Measurements from ENCODE around the gene NAPB. TPM values are rescaled to one million over a fixed set of nuclear protein-coding genes. Genes with fewer than 3 reads are reported as not detected.

NAPB gene
- total RNA-seq, 1 donor from 2014 or later, result 74.1 TPM

GRCh38 chr20:23371496-23371895, 49.8 kb downstream of the NAPB start:
- H3K36me3 Mint-ChIP-seq (ENCODE audit: unreplicated experiment), result peaks cover 5% of the 10 kb centered on the region
- H3K4me3 Mint-ChIP-seq (ENCODE audit: unreplicated experiment), result no peak overlapping the region
- H3K27ac Mint-ChIP-seq (ENCODE audit: unreplicated experiment), result no peak overlapping the region
- peaks cover 3% of the 10 kb centered on the region for H3K4me1 Mint-ChIP-seq (ENCODE audit: low read depth, unreplicated experiment)
- no peak for DNase-seq
- H3K9me3 Mint-ChIP-seq (ENCODE audit: unreplicated experiment), result no peaks in the 10 kb centered on the region
- H3K27me3 Mint-ChIP-seq (ENCODE audit: unreplicated experiment), result peaks cover 2% of the 10 kb centered on the region
- TF ChIP-seq CTCF (IDR thresholded peaks at IDR 0.05; ENCODE audit: partially characterized antibody, unreplicated experiment), result no peak

- H3K27ac Mint-ChIP-seq (ENCODE audit: unreplicated experiment), result no peak overlapping the region
- H3K4me3 Mint-ChIP-seq (ENCODE audit: unreplicated experiment), result no peak overlapping the region
- peaks cover 2% of the 10 kb centered on the region for H3K9me3 Mint-ChIP-seq (ENCODE audit: unreplicated experiment)
- H3K36me3 Mint-ChIP-seq (ENCODE audit: unreplicated experiment), result peaks cover 9% of the 10 kb centered on the region
- H3K27me3 Mint-ChIP-seq (ENCODE audit: unreplicated experiment), result peaks cover 2% of the 10 kb centered on the region
- peaks cover 8% of the 10 kb centered on the region for H3K4me1 Mint-ChIP-seq (ENCODE audit: low read depth, unreplicated experiment)
- no peak for TF ChIP-seq CTCF (IDR thresholded peaks at IDR 0.05; ENCODE audit: partially characterized antibody, unreplicated experiment)
- DNase-seq, result no peak
Measured at GRCh38 chr20:23370873-23371272, 50.4 kb downstream of the NAPB start.

GRCh38 chr20:23370274-23370673, 51.0 kb downstream of the NAPB start:
- no peak overlapping the region for H3K27ac Mint-ChIP-seq (ENCODE audit: unreplicated experiment)
- no peak overlapping the region for H3K4me3 Mint-ChIP-seq (ENCODE audit: unreplicated experiment)
- H3K36me3 Mint-ChIP-seq (ENCODE audit: unreplicated experiment), result peaks cover 9% of the 10 kb centered on the region
- no peak for DNase-seq
- H3K9me3 Mint-ChIP-seq (ENCODE audit: unreplicated experiment), result peaks cover 2% of the 10 kb centered on the region
- peaks cover 8% of the 10 kb centered on the region for H3K4me1 Mint-ChIP-seq (ENCODE audit: low read depth, unreplicated experiment)
- TF ChIP-seq CTCF (IDR thresholded peaks at IDR 0.05; ENCODE audit: partially characterized antibody, unreplicated experiment), result no peak
- H3K27me3 Mint-ChIP-seq (ENCODE audit: unreplicated experiment), result peaks cover 2% of the 10 kb centered on the region

- Mint-ChIP-seq H3K27ac (ENCODE audit: unreplicated experiment) (no peak overlapping the region), H3K9me3 (ENCODE audit: unreplicated experiment) (peaks cover 8% of the 10 kb centered on the region), H3K36me3 (ENCODE audit: unreplicated experiment) (peaks cover 18% of the 10 kb centered on the region), H3K4me3 (ENCODE audit: unreplicated experiment) (no peak overlapping the region), H3K4me1 (ENCODE audit: low read depth, unreplicated experiment) (peaks cover 17% of the 10 kb centered on the region), H3K27me3 (ENCODE audit: unreplicated experiment) (peaks cover 4% of the 10 kb centered on the region)
- DNase-seq, result no peak
- no peak for TF ChIP-seq CTCF (IDR thresholded peaks at IDR 0.05; ENCODE audit: partially characterized antibody, unreplicated experiment)
Measured at GRCh38 chr20:23369072-23369823, 52.0 kb downstream of the NAPB start.

- Mint-ChIP-seq H3K4me3 (ENCODE audit: unreplicated experiment) (no peak overlapping the region), H3K36me3 (ENCODE audit: unreplicated experiment) (peaks cover 21% of the 10 kb centered on the region), H3K27ac (ENCODE audit: unreplicated experiment) (no peak overlapping the region)
Measured at GRCh38 chr20:23368316-23369071, 52.8 kb downstream of the NAPB start.

More at GRCh38 chr20:23368316-23369071, 52.8 kb downstream of the NAPB start:
- Mint-ChIP-seq H3K9me3 (ENCODE audit: unreplicated experiment) (peaks cover 8% of the 10 kb centered on the region), H3K27me3 (ENCODE audit: unreplicated experiment) (peaks cover 4% of the 10 kb centered on the region), H3K4me1 (ENCODE audit: low read depth, unreplicated experiment) (peaks cover 20% of the 10 kb centered on the region)
- no peak for DNase-seq
- TF ChIP-seq CTCF (IDR thresholded peaks at IDR 0.05; ENCODE audit: partially characterized antibody, unreplicated experiment), result no peak

Measured in glutamatergic neuron (in vitro differentiated cells).